HG03460 (cell line): ENCODE results near the gene CD82.
A peak's percentile ranks its signal among the peaks of the same experiment; 100 is the strongest.

Experiments
- ATAC-seq: cut with Tn5 transposase; IDR thresholded peaks from one replicate; pipeline ENCODE4 v1.9.1; 2021; ENCODE audit not compliant: unreplicated experiment

The CD82 gene

DNA sequence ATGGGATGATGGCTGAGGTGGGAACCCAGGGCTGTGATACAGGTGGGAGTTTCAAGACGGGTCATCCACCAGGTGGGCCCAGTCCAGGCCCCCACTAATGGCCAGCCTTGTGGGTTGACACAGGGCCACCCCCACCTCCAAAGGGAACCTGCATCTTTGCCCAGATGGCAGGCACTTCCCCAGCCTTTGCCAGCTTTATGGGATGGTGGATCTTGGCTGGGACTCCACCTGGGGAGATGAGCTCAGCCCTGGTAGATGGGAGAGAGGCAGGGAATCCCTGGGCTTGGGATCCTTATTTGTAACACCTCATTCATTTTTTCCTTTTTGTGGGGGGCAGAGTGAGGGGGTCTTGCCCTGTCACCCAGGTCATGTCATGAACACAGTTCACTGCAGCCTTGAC, 33.4 kb downstream of the CD82 start:
- ATAC-seq = no peak

DNA sequence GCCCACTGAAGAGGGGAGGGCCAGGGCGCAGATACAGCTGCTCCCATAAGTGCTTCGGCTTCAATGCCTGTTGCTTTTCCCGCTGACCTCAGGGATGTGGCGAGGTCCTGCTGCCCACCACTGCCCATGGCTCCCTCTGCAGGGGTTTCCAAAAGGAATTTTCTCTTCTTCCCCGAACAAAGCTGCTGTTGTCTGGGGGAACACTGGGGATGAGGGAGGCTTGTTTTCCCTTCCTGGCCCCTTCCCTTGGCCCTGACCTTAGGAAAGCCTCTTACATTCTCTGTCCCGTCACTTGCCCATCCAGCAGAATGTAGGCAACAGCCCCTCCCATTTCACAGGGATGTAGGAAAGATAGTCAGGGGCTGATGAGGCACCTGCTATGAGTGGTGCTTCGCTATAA, 34.8 kb downstream of the CD82 start:
- ATAC-seq = no peak

DNA sequence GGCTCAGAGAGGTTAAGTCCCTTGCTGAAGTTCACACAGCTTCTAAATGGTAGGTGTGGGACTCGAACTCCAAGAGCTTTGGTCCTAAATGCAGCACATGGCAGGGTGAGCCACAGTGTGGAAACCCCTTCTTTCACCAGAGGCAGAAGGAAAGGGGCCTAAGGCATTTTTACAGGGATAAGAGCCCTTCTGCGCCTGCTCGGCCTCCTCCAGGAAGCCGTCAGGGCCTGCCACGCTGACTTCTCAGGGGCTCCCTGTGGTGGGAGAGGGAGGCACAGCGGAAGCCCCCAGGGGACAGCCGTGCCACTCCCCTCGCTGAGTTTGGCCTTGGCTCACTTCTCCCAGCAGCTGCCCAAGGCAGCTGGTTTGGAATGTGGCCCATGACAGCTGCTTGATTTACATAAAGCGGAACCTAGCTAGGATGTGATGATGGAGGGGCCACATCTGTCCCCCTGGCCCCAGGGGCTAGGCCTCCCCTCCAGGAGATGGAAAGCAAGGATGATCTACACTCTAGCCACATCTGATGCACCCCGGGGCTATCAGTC, 35.4 kb downstream of the CD82 start:
- peak; percentile 44 for ATAC-seq

DNA sequence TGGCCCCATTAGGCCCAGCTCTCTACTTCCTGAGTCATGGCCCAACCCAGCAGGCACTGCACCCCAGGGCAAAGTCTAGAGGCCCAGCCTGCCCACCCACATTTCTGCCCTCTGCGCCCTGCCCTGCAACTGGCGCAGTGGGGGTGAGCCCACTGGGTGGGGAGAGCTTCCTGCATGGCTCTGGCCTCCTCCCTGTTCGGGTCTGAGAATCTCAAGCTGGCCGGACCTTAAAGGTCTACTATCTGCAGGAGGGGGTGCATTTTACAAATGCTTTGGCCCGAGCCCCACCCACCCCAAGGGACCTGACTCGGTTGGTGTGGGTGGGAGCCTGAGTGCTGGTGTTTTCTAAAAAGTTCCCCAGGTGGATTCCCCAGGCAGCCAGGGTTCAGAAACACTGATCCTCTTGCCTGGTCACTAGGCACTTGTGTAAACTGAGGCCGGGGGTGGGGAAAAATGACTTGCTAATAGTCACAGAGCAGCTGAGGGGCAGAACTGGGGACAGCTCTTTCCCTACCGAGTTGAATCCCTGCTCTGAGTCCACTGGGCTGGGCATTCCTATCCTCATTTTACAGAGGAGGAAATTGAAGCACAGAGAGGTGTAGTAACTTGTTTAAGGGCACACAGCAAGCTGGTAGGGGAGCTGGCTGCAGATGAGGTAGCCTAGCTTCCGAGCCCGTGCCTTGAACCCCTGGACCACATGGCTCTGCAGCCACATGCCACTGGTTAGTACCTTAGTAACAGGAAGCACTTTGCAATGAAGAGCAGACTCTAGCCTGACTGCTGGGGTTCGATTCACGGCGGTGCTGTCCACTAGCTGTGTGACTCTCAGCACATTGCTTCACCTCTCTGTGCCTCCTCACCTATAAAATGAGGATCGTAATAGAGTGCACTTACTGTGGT, 36.3 kb downstream of the CD82 start:
- peak; percentile 39 for ATAC-seq

DNA sequence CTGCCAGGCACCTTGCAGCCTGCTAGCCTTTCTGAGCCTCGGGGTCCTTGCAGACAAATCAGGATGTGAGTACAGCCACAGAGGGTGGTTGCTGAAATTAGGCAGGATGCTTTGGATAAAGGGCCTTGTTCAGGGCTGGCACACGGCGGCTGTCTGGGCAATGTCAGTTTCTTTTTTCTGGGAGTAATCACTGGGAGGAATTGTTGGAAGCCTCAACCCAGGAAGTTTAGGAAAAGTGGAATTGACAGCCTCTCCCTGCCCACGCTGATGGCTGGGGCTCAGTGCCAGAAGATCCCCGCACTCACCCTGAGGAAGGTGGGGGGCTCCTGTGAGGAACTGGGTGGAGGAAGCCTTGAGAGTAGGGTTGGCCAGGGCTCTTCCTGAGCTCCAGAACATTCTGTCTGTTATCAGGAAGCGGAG, 37.4 kb downstream of the CD82 start:
- ATAC-seq = no peak

DNA sequence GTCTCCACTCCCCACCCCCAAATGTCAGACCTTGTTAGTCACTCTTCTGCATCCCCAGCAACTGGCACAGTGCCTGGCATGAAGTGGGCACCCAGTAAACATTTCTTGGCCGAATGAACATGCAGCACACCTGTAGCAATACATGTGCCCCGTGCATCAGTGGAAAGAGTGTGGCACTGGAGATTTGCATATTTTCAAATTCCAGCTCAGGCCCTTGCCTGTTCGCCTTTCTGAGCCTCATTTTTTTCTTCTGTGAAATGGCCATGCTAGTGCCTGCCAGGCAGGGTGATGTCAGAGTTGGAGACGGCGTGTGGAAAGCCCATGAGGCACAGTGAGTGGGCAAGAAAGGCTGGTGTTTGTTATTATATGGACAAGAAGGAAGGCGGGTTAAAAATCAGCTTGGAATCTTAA, 38.7 kb downstream of the CD82 start:
- ATAC-seq = no peak

DNA sequence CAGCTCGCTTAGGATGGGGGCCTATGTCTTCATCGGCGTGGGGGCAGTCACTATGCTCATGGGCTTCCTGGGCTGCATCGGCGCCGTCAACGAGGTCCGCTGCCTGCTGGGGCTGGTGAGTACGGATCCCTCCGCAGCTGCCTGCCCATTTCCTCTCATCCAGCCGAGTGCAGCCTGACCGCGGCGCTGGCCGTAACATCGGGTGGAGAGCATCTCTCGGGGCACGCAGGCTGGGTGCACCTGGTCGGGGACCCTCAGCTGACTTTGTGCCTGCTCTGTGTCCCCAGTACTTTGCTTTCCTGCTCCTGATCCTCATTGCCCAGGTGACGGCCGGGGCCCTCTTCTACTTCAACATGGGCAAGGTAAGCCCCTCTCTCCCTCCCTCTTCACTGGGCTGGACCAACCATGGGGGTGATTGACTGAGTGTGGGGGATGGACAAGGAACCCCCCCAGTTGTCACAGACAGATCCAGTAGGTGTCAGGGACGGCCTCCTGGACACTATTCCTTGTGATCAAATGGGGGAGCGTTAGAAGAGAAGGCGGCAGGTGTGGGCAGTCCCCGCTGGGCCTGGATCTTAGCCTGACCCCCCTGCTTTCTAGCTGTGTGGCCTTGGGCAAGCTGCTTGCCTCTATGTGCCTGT, 39.7 kb downstream of the CD82 start:
- no peak for ATAC-seq

DNA sequence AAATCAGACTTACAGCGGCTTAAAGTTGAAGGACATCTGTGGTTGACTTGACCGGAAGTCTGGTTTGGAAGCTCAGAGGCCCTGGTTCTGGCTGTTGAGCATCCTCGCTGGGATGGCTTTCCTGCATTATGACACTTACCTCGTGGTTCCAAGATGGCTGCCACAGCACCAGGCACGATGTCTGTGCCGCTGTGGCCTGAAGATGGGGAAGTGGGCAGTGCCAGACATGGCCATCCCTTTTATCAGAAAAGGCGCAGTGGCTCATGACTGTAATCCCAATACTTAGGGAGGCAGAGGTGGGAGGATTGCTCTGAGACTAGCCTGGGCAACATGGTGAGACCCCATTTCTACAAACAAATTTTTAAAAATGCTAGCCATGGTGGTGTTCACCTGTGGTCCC, 40.5 kb downstream of the CD82 start:
- no peak for ATAC-seq

DNA sequence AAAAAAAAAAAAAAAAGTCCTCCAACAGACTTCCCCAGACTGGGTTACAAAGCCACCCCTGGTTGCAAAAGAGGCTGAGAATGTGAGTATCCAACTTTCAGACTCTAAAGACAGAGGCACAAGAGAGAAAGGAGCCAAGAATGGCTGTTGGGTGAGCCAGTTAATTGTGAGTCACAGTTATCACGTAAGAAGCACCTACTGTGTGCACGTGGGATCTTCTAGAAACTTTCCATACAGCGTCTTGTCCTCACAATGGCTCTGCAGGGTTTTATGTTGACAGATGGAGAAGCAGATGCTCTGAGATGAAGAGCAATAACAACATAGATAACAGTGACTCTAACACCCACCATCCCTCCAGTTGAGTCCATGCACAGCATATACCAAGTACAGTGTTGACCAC, 41.0 kb downstream of the CD82 start:
- ATAC-seq = no peak

DNA sequence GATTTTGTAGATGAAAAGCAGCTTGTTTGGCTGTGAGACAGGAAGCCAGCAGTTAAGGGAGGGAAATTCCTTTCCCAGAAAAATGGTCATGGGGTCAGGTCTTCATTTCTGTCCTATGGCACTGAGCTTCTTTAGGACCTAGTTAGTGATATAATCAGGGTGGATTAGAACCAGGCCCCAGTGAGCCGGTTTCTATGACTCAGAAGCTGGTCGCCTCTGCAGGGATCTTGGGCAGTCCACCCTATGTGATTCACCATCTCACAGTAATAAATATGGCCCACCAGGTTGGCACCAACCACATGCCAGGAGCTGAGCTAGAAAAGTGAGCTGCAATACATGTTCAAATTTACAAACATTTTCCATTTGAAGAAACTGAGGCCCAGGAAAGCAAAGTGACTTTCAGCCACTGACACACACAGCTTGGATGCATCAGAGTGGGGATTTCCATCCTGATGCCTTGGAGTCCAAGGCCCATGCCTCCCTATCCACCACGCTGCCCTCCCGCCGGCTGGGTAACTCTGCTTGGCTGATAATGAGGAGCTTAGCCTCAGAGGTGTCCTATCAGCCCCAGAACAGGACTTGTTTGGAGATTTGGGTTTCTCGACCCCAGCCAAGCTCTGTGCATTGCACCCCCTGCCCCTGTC, 42.0 kb downstream of the CD82 start:
- ATAC-seq = no peak

DNA sequence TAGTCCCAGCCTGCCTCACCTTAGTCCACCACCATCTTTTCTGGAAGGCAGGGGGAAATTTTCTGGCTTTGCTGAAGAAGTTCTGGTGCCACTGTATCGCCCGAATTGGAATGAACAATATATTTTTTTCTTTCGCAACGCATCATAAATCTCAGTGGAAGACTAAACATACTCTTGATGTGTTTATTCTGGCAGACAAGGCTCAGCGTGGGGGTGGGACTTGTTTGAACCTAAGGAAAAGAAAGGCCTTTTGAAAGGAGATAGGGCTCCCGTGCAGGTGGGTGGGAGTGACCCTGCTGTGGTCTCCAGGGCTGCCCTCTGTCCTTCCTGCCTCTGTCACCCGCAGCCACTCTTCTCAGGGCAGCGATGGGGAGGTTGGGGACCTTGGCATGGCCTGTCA, 42.5 kb downstream of the CD82 start:
- ATAC-seq = no peak

DNA sequence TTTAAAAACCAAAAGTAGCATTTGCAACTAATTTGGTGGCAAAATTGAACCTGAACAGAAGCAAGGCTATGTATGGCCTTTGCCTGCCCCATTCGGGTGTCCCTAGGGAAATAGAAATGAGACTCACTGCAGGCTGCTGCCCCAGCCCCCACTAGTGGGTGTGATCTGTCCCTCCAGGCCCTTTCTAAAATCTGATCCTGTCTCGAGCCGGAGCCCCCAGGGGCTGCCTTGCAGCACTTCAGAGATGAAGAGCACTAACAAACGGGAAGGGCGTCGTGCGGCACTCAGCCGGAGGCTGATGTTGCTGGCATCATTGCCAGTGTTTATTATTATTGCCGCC, 43.2 kb downstream of the CD82 start:
- ATAC-seq = no peak

DNA sequence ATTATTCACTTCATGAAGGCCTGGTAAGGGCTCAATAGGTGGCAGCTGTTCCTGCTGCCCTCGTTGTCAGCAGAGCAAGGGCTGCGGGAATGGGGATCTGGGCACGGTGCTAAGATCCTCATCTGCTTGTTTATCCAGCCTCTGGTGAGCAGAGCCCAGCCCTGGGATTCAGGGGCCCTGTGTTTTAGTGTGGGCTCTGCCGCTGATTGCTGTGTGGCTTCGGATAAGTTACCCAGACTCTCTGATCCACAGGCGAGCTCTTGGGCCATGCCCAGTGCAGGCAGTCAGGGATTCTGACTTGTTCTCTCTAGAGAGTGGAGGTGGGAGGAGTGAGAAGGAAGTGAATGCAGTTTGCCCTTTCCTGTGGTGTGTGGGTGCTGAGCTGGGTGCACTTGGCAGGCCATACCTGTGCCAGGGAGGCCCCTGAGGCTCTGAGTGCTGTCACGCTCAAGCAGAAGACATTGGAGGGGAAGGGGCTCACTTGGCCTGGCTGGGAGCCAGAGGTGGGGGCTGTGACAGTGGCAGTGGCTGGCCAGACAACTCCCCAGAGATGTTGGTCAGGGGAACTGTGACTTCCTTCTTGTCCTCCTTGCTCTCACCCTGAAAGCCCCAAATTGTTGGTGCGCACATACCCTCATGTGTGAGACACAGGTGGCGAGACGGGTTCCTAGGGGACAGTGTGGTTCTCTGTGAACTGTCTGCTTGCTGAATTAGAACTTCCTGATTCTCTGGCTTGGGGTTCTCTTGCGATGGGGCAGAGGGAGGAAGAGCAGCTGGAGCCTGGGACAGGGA, 43.7 kb downstream of the CD82 start:
- peak; percentile 55 for ATAC-seq

DNA sequence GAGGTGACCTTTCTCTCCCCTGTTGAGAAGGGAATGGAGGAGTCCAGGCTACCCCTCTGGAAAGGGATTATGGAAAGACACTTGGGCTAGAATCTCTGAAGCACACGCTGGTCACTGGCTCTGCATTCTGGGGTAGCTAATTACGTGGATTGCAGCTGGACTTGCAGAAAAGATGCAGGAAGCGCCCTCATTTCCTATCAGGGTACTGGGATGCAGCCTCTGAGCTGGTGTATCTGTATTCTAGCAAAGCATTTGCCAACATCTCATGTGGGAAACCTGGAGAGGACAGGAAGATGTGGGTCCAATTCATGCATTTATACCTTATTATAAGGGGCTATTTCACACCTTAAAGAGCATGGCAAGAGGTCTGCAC, 44.3 kb downstream of the CD82 start:
- no peak for ATAC-seq

DNA sequence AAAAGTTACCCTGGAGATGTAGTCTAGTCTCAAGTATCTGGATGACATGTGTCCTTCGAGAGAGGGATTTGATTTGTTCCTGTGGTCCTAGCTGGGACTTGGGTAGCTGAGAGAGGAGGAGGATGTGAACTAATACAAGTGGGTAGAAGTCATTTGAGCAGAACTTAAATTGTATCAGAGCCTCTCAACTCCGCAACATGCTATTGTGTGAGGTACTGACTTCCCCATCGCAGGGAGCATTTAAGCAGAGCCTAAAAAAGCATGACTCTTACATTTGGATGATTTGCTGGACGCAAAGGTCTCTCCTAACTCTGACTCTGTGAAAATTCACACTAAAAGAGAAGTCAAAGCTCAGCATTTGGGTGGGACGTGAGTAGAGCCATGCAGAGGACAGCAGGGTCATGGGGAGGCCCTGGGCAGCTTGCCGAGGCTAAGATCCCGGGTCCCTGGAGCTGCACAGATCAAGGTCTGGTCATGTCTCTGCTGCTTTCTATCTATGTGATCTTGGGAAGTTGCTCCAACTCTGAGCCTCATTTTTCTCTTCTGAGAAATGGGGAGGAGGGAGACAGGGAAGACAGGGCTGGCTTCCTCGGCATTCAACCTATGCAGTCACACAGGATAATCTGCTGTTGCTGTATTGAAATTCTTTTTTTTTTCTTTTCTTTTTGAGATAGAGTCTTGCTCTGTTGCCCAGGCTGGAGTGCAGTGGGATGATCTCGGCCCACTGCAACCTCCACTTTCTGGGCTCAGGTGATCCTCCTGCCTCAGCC, 44.9 kb downstream of the CD82 start:
- ATAC-seq = no peak

DNA sequence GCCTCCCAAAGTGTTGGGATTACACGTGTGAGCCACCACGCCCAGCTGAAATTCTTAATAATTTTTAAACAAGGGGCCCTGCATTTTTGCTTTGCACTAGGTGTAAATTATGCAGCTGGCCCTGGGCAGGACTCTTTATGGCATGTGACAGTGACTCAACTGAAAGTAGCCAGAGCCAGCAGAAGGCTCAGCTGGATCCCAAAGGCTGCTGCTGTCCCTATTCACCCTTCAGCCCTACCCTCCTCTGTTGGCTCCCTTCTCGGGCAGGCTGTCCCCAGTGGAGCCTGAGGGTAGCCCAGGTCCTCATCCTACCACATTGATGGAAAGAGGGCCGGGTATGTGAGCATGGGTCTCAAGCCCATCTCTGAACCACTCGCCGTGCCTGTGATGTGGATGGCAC, 45.6 kb downstream of the CD82 start:
- ATAC-seq = no peak

DNA sequence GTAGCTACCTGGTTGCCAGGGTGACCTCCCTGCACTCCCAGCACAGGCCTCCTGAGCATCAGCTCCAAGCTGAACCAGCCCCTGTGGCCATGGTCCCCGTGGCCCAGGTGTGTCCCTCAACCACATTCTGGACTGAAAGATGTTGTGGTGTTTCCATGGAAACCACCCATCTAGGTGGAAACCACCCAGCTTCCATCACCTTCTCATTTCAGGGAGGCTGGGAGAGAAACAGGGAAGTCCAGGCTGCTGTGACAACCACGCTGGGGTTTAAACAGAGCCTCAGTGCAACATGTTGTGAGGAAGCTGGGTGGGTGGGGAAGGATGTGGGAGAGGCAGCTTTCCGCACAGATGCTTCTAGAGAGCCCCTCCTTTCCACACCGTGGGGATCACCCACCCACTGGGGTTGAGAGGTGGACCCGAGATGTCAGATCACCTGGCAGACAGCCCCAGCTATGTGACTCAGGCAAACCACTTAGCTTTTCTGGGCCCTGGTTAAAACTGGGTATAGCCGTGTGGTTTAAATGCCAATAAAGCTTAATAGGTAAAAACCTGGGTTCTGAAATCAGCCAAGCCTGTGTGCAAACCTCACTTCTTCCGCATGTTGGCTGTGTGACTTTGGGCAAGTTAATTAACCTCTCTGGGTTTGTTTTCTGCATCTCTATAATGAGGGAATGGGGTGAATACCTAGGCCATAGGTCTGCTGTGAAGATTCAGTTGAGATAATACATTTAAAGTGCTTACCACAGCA, 46.4 kb downstream of the CD82 start:
- peak; percentile 39 for ATAC-seq

DNA sequence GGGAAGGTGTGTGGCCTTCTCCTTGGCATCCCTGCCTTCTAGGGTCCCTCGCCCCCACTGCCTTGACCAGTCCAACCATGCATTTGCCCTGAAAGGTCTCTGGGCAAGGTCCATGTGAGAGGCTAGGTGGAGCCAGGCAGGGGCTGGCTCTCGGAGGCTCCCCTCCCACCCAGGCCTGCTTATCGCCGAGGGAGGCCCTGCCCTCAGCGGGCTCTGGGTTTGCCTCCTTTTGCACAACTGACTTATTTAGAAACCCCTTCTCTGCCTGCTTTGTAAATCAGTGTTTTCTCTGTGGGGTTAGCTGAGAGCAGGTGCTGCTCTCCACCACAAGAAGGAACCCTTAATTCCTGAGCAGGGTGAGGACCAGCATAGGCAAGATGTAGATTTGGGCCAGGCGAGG, 47.7 kb downstream of the CD82 start:
- ATAC-seq = no peak

DNA sequence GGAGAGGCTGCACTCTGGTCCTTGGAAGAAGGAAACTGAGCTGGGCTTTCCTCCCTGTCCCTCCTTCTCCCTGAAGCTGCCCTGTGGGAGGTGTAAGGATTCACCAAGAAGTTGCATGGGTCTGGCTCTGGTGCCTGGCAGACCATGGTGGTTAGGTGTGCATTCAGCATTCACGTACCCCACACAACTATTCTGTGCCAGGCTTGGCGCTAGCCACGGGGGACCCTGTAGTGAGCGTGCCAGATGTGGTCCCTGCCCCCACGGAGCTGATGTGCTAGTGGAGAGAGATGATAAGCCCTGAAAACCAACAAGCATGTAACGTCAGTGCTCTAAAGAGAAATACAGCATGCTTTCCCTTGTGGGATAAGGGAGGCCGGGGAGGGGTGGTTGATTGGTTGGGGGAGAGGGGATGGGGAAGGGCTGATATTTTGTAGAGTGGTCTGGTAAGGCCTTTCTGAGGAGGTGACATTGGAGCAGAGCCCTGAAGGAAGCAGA, 48.9 kb downstream of the CD82 start:
- ATAC-seq = no peak
